ENCODE data around the gene ADSS1. TPM values are rescaled to one million over a fixed set of nuclear protein-coding genes. Genes with fewer than 3 reads are reported as not detected.

ADSS1 gene
- total RNA-seq, 1 donor from 2014 or later, result 5.5 TPM

- Histone ChIP-seq H3K9me3 (no peaks in the 10 kb centered on the region), H3K4me3 (no peak overlapping the region), H3K4me1 (peaks cover 6% of the 10 kb centered on the region), H3K27ac (no peak overlapping the region), H3K36me3 (no peaks in the 10 kb centered on the region), H3K27me3 (no peaks in the 10 kb centered on the region)
- no peak for TF ChIP-seq CTCF (IDR thresholded peaks at IDR 0.05)
- no peak for ATAC-seq
- no peak for DNase-seq
- intact Hi-C loops (cut with DNase I), result no loop called here
These were observed 19.7 kb downstream of the ADSS1 start for GRCh38 chr14:104743461-104744380.

- Histone ChIP-seq H3K4me1 (peaks cover 10% of the 10 kb centered on the region), H3K27me3 (no peaks in the 10 kb centered on the region), H3K9me3 (no peaks in the 10 kb centered on the region), H3K36me3 (no peaks in the 10 kb centered on the region), H3K4me3 (no peak overlapping the region), H3K27ac (no peak overlapping the region)
- ATAC-seq (no peak), DNase-seq (no peak)
- TF ChIP-seq CTCF (IDR thresholded peaks at IDR 0.05), result no peak
- intact Hi-C loops (cut with DNase I), result no loop called here
These were observed 20.5 kb downstream of the ADSS1 start for GRCh38 chr14:104744484-104744883.

- Histone ChIP-seq H3K4me3 (no peak overlapping the region), H3K36me3 (no peaks in the 10 kb centered on the region), H3K4me1 (peaks cover 10% of the 10 kb centered on the region), H3K9me3 (no peaks in the 10 kb centered on the region), H3K27ac (no peak overlapping the region), H3K27me3 (no peaks in the 10 kb centered on the region)
- no peak for DNase-seq
- intact Hi-C loops (cut with DNase I), result no loop called here
- TF ChIP-seq CTCF (IDR thresholded peaks at IDR 0.05), result no peak
- no peak for ATAC-seq
These were observed 21.4 kb downstream of the ADSS1 start for GRCh38 chr14:104745431-104745830.

GRCh38 chr14:104746071-104746545 is 22.1 kb downstream of the ADSS1 start:
- no peak for DNase-seq

GRCh38 chr14:104746934-104747481 is 23.0 kb downstream of the ADSS1 start:
- Histone ChIP-seq H3K27me3 (no peaks in the 10 kb centered on the region), H3K4me1 (peaks cover 12% of the 10 kb centered on the region), H3K36me3 (no peaks in the 10 kb centered on the region), H3K27ac (peak overlapping the region; percentile 63), H3K9me3 (no peaks in the 10 kb centered on the region), H3K4me3 (no peak overlapping the region)
- intact Hi-C loops (cut with DNase I), result no loop called here
- no peak for DNase-seq
- no peak for ATAC-seq
- TF ChIP-seq CTCF (IDR thresholded peaks at IDR 0.05), result no peak

More at GRCh38 chr14:104746071-104746545, 22.1 kb downstream of the ADSS1 start:
- intact Hi-C loops (cut with DNase I), result no loop called here
- Histone ChIP-seq H3K4me1 (peaks cover 10% of the 10 kb centered on the region), H3K9me3 (no peaks in the 10 kb centered on the region), H3K4me3 (no peak overlapping the region), H3K27ac (peak overlapping the region; percentile 63), H3K36me3 (no peaks in the 10 kb centered on the region), H3K27me3 (no peaks in the 10 kb centered on the region)
- ATAC-seq, result no peak
- no peak for TF ChIP-seq CTCF (IDR thresholded peaks at IDR 0.05)

All from upper lobe of right lung (tissue), 1 donor.